GM21367 (cell line): ENCODE measurements around the gene AARS2.

ENCODE experiments used
- ATAC-seq: cut with Tn5 transposase; IDR thresholded peaks from one replicate; pipeline ENCODE4 v1.9.1; 2021; ENCODE audit not compliant: unreplicated experiment

The AARS2 gene

DNA sequence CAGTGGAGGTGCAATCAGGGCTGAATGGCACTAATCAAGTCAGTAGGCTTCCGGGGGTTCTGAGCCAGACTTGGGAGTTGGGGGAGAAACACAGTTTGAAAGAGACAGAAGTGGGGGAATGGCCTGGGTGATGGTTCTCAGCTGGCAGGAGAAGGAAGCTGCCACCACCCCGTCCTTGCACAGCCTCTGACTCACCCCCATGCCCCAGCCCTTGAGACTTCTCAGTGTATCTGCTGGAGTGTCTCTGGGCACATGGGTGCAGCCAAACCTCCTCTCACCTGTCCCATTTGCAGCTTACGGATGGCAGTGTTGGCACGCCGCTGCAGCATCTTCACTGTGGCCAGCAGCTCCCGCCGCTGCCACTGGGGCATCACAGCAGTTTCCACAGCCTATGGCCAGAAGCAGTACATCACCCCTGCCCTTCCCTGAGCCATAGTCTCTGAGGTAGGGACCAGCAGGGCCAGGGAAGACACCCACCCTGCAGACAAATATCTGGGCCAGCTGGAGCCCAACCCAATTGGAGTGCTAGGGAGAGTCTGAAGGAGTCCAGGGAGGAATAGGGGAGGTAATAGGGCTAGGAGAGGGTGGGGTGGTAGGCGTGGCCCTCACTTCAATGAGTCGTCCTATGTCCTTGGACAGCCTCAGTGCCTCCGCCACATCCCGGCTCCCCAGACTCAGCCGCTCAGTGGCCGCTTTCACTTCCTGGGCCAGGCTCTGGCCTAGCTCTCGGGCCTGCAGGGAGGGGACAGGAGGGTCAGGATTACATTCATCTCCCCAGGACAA lies 11.2 kb downstream of the AARS2 start:
- no peak for ATAC-seq

DNA sequence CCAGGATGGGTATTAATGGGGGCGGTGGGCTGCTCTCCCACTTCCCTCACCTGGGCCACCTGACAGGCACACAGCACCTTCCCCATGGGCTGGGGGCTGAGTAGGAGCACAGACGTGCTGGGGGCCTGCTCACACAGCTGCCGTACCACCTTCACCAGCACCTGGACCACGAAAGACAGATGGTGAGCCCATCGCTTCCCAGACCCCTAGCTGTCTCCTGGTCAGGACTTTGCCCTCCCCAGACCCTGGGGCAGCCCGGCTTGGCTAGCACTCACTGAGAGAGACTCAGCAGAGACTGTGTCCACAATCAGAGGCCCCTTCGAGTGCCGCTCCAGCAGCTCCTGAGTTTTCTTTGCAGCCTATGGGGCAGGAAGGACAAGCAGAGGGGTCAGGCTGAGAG lies 12.0 kb downstream of the AARS2 start:
- no peak for ATAC-seq

DNA sequence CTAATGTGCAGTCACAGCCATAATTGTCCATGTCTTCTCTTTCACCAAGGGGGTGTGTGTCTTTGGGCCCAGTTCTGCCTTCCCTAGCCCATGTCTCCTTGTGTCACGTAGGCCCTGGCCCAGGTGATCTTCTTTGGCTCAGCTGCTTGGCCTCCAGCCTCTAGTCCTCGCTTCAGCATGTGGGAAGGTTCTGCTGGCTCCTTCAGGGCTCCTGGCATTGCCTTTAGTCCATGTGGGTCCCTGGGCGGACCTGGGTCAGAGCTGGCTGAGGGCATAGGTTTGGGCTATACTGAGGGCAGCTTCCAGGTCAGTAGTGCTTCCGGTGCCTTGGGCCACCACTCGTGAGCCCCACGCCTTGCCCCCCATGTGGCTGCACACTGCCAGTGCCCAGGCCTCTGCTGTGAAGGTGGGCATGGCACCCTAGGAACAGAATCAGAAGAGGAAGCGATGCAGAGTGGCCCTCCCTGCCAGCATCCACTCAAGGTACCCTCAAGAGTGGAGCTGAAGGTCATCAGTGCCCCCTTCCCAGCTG lies 12.8 kb downstream of the AARS2 start:
- ATAC-seq, result no peak

DNA sequence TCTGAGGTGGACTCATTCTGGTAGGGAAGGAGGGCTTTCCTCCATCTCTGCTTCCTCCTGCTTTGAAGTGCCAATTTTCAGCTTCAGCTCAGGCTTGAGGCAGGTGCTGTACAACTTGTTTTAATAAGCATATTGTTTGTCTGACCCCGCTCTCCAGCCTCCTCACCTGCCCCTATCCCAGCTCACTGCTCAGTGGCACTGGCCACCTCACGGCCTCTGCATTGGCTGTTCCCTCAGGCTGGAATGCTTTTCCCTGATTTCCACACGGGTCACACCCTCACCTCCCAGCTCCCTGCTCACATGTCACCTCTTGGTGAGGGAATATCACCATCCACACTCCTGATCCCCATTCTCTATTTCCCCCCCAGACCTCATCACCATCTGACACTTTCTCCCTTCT lies 14.3 kb downstream of the AARS2 start:
- no peak for ATAC-seq

DNA sequence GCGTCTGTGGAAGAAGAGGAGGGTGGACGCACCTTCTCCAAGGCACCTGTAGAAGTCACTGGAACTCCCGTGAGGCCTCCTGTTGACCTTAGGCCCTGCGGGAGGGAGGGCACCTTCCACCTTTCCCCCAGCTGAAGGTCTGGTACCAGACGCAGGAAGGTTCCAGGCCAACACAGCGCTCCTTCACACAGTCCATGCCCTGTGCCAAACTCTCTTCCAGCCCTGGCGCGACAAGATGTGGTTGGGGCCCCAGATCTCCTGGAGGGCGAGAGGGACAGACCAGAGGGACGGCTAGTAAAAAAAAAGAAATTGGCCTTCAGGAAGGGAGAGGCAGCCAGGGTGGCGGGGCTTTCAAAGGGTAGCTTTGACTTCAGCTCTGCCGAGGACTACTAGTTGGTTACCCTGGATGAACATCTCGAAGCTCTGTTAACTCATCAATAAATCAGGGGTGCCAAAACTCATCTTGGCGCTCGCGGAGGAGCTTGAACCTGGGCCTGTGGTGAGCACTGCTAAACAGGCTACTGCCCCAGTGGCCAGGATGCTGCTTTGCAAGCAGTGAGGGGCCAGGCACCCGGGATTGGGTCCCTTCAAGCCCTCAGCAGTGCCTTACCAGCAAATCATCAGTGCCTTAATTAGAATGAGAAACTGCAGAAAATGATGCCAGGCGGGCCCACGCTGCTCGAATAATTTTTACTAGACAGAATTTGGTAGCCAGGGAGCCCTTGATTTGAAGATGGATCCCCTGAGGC lies 14.9 kb downstream of the AARS2 start:
- no peak for ATAC-seq

DNA sequence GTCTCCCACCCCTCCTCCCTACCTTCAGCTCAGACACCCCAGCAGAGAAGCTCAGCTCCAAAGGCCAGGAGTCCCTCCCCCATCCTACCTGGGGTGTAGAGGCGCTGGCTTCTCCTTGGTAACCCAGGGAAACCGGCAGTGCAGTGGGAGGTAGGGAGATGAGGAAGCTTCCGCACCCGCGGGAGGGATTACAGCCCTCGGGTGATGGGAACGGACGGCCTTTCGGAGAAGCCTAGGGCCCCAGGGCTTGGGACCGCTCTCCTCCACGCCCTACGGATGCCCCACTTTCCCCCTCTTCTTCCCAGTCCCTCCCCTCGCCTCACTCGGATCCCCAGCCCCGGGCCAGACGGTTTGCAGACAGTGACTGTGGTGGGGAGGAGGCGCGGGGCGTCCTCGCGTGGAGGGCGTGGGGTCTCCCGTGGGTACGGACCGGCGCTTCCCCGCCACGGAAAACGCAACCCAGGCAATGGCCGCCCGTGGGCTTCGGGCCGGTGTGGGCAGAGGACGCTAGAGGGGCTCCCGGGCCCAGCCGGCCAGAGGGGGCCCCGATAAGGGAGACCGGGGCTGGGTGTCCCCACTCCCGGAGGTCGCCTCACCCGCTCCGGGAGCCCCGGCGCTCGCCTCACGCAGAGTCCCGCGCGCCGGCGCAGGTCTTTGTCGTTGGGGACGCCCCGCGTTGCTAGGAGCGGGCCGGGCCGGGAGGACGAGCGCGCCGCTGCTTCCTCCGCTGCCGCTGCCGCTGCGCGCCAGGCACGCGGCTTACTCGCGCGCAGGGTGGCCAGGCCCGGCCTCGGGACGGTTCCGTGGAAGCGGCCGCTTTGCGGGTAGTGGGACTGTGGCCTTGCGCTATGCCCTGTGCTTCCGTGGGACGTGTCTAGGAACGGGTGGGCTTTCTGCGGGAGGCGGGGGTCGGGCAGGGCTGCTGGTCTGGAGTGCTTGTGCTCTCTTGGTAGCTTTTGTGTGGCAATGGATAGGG lies 15.8 kb downstream of the AARS2 start:
- ATAC-seq, result no peak

DNA sequence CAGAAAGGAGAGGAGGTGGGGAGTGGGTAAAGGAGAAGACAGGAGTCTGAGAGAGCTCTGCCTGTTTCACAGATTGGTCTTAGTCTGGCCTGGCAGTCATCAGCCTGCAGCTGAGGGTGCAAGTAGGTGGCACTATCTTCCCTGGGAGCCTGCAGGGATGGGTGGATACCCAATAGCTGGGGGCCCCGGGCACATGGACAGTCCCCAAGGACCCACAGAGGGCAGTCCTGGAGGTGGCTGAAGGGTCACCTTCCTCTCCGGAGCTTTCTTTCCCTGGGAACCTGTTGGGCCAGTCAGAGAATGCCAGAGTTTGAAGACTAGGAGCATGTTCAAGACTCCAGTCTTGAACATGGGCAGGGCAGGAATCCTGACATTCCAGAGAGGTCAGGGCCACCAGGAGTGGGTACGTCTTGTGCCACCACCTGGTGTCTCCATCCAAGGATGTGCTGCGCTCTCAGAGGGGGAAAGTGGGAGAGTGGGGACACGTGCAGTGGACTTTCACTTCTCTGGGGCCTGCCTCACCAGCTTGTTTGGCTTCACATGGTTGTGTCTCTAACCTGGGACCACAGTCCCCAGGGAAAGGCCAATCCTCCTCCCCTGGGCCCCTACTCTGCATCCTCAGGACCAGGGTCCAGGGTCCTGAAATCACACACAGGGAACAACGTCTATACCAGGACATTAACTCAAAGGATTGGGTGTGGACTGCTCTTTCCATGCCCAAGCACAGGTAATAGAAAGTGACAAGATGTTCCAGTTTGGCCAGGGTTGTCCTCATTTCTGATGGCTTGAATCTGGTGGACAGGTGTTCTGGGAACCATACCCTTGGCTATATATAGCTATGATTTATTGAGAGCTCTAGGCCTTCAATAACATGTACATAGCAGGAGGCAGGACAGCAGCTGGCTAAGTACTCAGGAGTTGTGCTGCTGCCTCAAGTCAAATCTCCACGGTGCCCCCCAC lies 18.0 kb downstream of the AARS2 start:
- ATAC-seq, result no peak

DNA sequence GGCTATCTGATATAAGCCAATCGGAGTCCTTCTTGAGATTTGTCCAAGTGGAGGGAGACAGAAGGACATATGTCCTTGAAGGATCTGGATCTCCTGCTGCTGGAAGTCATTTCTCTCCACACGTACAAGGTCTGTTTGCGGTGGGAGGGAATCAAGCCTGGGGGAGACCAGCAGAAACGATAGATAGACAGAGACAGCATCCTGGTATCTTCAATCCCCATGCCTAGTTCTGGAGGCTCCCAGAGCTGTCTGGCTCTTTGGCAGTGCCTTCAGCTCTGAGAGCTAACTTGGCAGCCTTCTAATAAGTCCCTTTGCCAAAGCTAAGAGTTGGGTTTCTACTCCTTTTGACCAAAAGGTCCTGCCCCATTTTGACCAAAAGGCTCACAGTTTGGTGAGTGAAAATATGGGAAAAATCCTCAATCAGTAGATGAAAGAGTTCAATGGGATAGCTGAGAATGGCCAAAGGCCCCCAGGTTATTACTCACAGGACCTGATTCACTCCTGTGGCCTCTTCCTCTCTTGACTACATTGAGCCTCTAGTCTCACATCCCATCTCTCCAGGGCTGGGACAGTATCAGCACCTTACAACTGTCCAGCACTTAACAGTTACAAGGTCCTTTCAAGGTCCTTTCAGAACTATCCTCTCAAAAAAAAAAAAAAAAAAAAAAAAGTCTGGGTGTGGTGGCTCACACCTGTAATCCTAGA lies 20.3 kb downstream of the AARS2 start:
- no peak for ATAC-seq

DNA sequence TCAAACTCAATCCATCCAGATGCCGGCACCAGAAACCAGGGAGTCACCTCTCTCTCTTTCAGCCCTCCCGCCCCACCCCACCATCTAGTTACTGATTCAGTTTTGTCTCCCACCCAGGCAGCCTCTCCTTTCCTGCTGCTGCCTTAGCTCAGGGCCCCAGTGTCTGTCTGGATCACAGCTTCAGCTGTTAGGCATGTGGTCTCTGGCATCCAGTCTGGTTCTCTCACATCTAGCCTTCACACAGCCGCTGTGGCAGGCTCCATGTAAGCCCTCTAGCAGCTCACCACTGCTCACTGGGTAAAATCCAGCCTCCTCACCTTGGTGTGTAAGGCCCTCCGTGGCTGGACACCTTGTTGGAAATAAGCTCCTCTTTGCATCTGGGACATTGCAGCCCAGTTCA lies 21.3 kb downstream of the AARS2 start:
- no peak for ATAC-seq

DNA sequence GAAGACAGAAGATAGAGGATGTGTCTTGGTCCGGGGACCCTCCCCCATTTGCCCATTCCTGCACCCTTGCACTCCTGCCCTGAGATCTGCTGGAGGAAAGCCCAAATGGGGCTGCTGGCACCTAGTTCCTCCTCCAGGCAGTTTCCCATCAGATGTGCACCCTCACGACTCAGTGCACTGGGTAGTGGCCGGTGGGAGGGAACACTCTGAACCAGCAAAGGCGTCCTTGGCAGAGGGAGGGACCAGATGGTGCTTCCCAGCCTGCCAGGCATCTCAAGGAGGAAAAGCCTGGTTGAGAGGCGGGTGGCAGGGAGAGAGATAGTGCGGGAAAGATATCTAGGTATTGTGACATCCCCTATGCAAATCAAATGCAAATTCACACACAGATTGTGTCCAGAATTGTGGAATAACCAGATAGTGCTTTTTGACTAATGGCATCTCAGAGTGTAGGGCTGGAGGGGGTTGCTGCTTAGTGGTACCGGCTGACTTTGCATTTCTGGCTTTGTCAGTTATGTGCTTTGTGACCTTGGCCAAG lies 23.4 kb downstream of the AARS2 start:
- no peak for ATAC-seq

DNA sequence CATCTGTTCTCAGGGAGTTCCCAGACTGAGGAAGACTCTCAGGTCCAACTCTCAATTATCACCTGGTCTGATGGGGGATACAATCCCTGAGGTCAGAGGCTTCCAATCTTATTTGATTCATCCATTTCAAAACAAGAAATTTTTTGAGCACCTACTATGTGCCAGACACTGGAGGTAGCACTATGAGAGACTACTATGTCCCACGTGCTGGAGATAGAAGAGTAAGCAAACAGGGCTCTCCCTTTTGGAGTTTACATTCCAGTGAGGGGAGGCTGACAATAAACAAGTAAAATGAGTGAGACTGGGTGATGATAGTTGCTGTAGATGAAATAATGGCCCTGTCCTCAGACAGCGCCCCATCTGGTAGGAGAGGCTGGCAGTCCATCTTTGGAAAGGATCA lies 26.4 kb downstream of the AARS2 start:
- no peak for ATAC-seq

DNA sequence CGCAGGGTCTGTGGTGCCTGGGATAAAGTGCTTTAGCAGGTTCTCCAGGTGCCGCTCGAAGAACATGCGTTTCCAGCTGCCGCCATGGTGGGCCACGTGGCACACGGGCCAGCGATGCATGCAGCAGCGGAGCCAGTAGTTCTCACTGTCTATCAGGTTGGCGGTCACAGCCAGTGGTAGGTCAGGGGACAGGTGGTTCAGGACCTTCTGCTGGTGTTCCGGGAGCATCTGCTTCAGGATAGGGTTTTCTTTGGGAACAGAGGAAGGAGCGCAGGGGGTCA lies 26.9 kb downstream of the AARS2 start:
- no peak for ATAC-seq

DNA sequence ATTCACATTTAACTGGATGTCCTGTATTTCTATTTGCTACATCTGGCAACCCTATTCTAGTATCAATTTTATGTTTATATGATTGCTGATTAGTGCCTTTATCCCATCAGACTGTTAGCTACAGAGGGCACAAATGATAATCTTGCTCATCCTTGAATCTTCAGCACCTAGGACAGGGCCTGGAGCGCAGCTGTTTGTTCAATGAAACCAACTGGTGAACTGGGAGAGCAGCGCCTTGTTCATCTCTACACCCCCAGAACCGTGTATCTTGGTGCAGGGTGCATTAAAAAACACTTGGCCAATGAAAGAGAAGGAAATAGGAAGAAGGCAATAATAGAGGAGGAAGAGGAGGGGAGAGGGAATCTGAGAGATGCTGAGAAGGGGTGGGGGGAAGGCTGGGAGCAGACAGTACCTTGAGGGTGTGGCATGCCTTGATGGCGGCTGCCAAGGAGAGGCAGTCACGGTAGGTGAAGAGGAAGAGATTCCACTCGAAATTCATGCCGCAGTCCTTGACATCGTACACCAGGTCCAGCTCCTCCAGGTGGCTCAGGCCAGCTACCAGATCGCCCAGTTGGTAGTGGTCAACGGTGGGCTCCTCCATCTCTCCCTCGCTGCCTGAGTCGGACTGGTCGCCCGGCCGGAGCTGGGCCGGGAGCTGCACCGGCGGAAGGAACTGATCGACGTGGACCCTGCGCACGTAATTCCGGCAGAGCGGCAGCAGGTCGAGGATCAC lies 27.4 kb downstream of the AARS2 start:
- ATAC-seq, result no peak

DNA sequence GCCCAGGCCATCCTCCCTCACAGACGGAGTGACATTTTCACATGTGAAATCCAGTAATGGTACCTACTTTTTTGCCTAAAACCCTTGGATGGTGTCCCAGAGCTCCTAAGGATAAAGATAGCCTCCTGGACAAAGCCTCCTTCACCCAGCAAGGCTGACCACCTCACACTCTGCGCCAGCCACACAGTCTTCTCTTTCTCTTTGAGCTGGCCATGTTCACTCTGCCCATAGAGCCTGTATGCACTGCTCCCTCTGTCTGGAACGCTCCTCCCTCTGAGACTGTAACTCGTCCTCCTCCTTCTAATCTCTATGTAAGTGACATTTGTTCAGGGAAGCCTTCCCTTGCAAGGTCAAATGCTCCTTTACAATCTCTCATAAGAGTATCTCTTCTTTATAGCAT lies 28.3 kb downstream of the AARS2 start:
- no peak for ATAC-seq

DNA sequence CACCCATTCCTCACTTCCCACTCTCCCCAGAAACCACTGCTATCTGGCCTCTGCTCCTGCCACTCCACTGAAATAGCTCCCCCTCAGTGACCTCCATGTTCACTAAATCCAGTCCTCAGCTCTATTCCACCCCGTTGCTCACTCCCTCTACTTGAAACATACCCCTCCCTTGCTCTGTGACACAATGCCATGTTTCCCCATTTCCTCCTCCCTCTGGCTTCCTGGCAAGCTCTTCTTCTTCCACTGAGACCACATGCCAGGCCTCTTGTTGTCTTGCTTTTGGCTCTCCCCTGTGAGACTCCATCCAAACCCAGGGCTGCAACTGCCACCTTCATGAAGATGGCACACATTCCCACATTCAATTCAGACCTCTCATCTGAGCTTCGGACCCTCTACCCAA lies 29.0 kb downstream of the AARS2 start:
- no peak for ATAC-seq

DNA sequence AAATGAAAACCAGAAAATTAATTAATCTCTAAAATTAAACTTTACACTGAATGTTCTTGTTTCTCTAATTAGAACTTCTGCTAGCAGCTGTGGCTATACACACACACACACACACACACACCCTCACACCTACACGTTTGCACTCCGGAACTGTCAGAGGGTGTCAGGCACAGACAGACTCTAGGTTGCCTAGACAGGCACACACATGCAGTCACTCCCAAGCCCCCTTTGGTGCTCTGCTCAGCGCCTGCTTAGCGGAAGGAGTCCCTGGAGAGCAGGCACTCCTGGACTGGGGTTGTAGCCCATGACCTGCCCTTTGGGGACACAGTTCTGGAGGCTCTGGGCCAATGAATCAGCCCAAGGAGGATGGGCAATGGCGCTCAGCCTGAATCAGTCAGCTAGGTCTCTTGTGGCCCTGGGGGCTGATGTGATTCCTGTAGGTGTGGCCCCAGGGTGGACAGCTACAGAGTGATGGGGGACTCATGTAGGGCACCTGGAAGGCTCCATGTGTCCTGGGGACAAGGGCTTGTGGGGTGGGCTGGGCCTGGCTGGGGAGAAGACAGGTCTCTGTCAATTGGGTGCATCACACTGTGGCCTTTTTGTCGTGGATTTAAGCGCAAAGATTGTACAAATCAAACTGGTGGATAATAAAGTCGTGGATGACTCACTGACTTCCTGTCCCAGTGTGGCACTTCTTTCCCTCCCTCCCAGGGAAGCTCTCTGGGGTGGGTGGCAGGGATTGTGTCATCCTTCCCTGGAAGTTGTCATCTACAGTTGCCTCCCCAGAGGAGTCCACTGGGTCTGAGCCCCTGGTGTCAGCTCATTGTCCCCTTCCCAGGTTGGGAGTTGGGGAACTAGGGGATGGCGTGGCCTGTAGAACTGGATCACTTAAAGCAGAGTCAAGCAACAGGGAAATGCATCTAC lies 34.1 kb downstream of the AARS2 start:
- ATAC-seq, result no peak

DNA sequence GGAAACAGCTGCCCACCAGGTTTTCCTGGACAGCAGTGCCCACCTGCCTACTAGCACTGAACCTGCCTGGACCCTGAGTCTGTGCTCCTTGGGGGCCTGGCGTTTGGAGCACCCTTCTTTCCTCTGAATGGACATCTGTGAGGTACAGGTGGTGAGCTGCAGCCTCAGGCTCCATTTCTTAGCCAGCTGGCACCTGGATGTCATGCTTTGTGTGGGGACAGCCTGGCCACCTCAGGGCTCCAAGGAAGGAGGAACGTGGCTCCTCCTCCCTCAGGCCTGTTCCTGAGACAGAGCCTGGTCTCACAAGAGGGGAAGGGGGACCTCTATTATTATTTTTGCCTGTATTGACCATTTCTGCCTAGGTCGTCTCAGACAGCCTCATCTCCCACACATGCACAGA lies 34.8 kb downstream of the AARS2 start:
- no peak for ATAC-seq

DNA sequence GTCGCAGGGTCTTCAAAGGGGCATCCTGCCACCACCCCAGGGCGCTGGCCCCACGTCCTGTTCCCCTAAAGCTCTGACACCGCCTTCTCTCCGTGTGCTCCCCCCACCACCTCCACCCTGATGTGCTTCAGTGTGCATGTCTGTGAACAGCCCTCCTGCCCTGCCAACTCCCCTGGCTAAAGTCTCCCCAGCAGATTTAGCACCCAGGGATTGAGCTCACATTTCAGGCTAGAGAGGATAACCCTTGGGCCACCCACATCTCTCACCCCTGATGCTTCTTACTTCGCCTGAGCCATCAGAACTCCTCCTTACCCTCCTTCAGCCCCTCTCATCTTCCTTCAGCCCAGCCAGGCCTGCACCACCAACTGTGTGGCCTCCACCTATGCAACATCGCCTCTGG lies 35.4 kb downstream of the AARS2 start:
- no peak for ATAC-seq
